ENCODE measurements around the gene ZC3H13.

DNA sequence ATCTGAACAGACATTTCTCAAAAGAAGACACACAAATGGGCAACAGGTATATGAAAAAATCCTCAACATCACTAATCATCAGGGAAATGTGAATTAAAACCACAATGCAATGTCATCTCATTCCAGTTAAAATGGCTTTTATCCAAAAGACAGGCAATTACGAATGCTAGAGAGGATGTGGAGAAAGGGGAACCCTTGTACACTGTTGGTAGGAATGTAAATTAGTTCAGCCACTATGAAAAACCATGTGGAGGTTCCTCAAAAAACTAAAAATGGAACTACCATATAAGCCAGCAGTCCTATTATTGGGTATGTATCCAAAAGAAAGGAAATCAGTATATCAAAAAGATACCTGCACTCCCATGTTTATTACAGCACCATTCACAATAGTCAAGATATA is 24.7 kb upstream of the ZC3H13 start:
- TF ChIP-seq, protein P1, sequence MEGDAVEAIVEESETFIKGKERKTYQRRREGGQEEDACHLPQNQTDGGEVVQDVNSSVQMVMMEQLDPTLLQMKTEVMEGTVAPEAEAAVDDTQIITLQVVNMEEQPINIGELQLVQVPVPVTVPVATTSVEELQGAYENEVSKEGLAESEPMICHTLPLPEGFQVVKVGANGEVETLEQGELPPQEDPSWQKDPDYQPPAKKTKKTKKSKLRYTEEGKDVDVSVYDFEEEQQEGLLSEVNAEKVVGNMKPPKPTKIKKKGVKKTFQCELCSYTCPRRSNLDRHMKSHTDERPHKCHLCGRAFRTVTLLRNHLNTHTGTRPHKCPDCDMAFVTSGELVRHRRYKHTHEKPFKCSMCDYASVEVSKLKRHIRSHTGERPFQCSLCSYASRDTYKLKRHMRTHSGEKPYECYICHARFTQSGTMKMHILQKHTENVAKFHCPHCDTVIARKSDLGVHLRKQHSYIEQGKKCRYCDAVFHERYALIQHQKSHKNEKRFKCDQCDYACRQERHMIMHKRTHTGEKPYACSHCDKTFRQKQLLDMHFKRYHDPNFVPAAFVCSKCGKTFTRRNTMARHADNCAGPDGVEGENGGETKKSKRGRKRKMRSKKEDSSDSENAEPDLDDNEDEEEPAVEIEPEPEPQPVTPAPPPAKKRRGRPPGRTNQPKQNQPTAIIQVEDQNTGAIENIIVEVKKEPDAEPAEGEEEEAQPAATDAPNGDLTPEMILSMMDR (IDR thresholded peaks at IDR 0.05 in 4 of 5, conservative IDR thresholded peaks at IDR 0.05 in 1 of 5), result no peak
- TF ChIP-seq POLR2A (IDR thresholded peaks at IDR 0.05), result no peak

Data from gastrocnemius medialis (tissue), 4 donors.